Activated B cell treated with CpG ODN at 0.5 μM for 24 hours (primary cell): Measurements from ENCODE around the gene NR2E1. TPM values are rescaled to one million over a fixed set of nuclear protein-coding genes. Genes with fewer than 3 reads are reported as not detected.
A peak's percentile ranks its signal among the peaks of the same experiment; 100 is the strongest.

Experiments
- ATAC-seq: fragments of 200-7000 bp; cut with Tn5 transposase; one replicate; pipeline ENCODE4 v1.10.0; 2021; ENCODE audit warnings: low read depth, mild to moderate bottlenecking, moderate library complexity
- CTCF ChIA-PET: fragments of 350-600 bp; sonication (Branson Sonifier 250); formaldehyde crosslinking; loops from one replicate; lab custom pipeline; 2021; ENCODE audit warnings: antibody characterized with exemption; lab: Charles Lee
- POLR2A ChIA-PET: fragments of 350-600 bp; sonication (Branson Sonifier 250); formaldehyde crosslinking; loops from one replicate; lab custom pipeline; 2021; ENCODE audit warnings: antibody characterized with exemption; lab: Charles Lee
- DNase-seq: peaks from one replicate; pipeline ENCODE4 v3.0.0; 2022
- H3K27ac Mint-ChIP-seq: one replicate; pipeline ENCODE4 v1.8.0; 2020; ENCODE audit warnings: mixed read lengths
- H3K27me3 Mint-ChIP-seq: one replicate; pipeline ENCODE4 v1.8.0; 2021; ENCODE audit warnings: mixed read lengths
- H3K36me3 Mint-ChIP-seq: one replicate; pipeline ENCODE4 v1.8.0; 2021; ENCODE audit warnings: low read depth, mixed read lengths
- H3K4me1 Mint-ChIP-seq: one replicate; pipeline ENCODE4 v1.8.0; 2021; ENCODE audit warnings: mixed read lengths
- H3K4me3 Mint-ChIP-seq: one replicate; pipeline ENCODE4 v1.8.0; 2020; ENCODE audit warnings: mild to moderate bottlenecking, mixed read lengths
- H3K9me3 Mint-ChIP-seq: one replicate; pipeline ENCODE4 v1.8.0; 2020; ENCODE audit warnings: mixed read lengths
- CTCF ChIP-seq: fragments of 200-600 bp; IDR thresholded peaks from one replicate; pipeline ENCODE4 v1.8.0; 2022; ENCODE audit warnings: antibody characterized with exemption, mild to moderate bottlenecking
- intact Hi-C: fragments of 100-400 bp; cut with micrococcal nuclease; formaldehyde crosslinking; loops from one replicate; pipeline ENCODE4 v1.15.1; 2024
- total RNA-seq: library from RNA; stranded (reverse); gene quantifications from 2 replicates; pipeline ENCODE4 v1.2.3, GENCODE V29; 2022

Gene NR2E1
- total RNA-seq, 1 donor from 2014 or later = not detected

GRCh38 chr6:108156180-108156937 is 9.5 kb upstream of the NR2E1 start:
- intact Hi-C loops = loop anchor here (2.0 kb wide), 1 partner anchor 42 kb away; no protein-coding TSS in a partner anchor
- no peak for TF ChIP-seq CTCF
- Mint-ChIP-seq H3K27ac (no peak overlapping the region), H3K4me3 (peak overlapping the region; percentile 47), H3K27me3 (peaks cover 69% of the 10 kb centered on the region), H3K9me3 (no peaks in the 10 kb centered on the region), H3K4me1 (peaks cover 15% of the 10 kb centered on the region), H3K36me3 (peaks cover 2% of the 10 kb centered on the region)
- ATAC-seq (no peak), DNase-seq (no peak)
- CTCF ChIA-PET = interaction anchor here (1.3 kb wide), 1 partner anchor 12 kb away, joined by 5 read pairs; no protein-coding TSS in a partner anchor
- POLR2A ChIA-PET = no interaction called here

- DNase-seq (no peak), ATAC-seq (no peak)
- ChIA-PET CTCF (no interaction called here), POLR2A (no interaction called here)
- Mint-ChIP-seq H3K27me3 (peaks cover 73% of the 10 kb centered on the region), H3K36me3 (peaks cover 2% of the 10 kb centered on the region), H3K4me3 (peak overlapping the region; percentile 47), H3K27ac (no peak overlapping the region), H3K4me1 (peaks cover 15% of the 10 kb centered on the region), H3K9me3 (no peaks in the 10 kb centered on the region)
- no peak for TF ChIP-seq CTCF
- intact Hi-C loops = loop anchor here (1.0 to 2.0 kb wide), 3 partner anchors 12 to 42 kb away; no protein-coding TSS in a partner anchor
These were observed 8.9 kb upstream of the NR2E1 start for GRCh38 chr6:108156938-108157233.

- POLR2A ChIA-PET = interaction anchor here (1.4 kb wide), 1 partner anchor 11 kb away, joined by 4 read pairs; no protein-coding TSS in a partner anchor
- intact Hi-C loops = loop anchor here (1.0 to 2.0 kb wide), 3 partner anchors 12 to 43 kb away; no protein-coding TSS in a partner anchor
These were observed 8.4 kb upstream of the NR2E1 start for GRCh38 chr6:108157234-108157980.

GRCh38 chr6:108157981-108158525 is 7.8 kb upstream of the NR2E1 start:
- peaks cover 79% of the 10 kb centered on the region for H3K27me3 Mint-ChIP-seq
- no peak overlapping the region for H3K27ac Mint-ChIP-seq
- H3K9me3 Mint-ChIP-seq = no peaks in the 10 kb centered on the region
- no peak for TF ChIP-seq CTCF
- peak overlapping the region; percentile 82 for H3K4me3 Mint-ChIP-seq
- DNase-seq (peak; percentile 18), ATAC-seq (no peak)
- peaks cover 15% of the 10 kb centered on the region for H3K4me1 Mint-ChIP-seq
- intact Hi-C loops = loop anchor here (1.0 to 2.0 kb wide), 3 partner anchors 11 to 43 kb away; no protein-coding TSS in a partner anchor
- CTCF ChIA-PET = no interaction called here
- POLR2A ChIA-PET = interaction anchor here (1.4 kb wide), 1 partner anchor 11 kb away, joined by 4 read pairs; no protein-coding TSS in a partner anchor
- peaks cover 2% of the 10 kb centered on the region for H3K36me3 Mint-ChIP-seq

More at GRCh38 chr6:108157234-108157980, 8.4 kb upstream of the NR2E1 start:
- TF ChIP-seq CTCF = no peak
- Mint-ChIP-seq H3K9me3 (no peaks in the 10 kb centered on the region), H3K27ac (no peak overlapping the region), H3K27me3 (peaks cover 77% of the 10 kb centered on the region), H3K4me1 (peaks cover 15% of the 10 kb centered on the region), H3K4me3 (peak overlapping the region; percentile 65), H3K36me3 (peaks cover 2% of the 10 kb centered on the region)
- DNase-seq (peak; percentile 23), ATAC-seq (no peak)
- CTCF ChIA-PET = no interaction called here
